OCI-M1 (cell line): ENCODE results near the gene CECR2.

Experiments used
- DNase-seq: peaks from one replicate; lab custom pipeline; 2025; lab: John Stamatoyannopoulos, UW

CECR2 gene

GRCh38 chr22:17569971-17570511, 200.8 kb downstream of the CECR2 start:
- peak; percentile 19 for DNase-seq

DNA sequence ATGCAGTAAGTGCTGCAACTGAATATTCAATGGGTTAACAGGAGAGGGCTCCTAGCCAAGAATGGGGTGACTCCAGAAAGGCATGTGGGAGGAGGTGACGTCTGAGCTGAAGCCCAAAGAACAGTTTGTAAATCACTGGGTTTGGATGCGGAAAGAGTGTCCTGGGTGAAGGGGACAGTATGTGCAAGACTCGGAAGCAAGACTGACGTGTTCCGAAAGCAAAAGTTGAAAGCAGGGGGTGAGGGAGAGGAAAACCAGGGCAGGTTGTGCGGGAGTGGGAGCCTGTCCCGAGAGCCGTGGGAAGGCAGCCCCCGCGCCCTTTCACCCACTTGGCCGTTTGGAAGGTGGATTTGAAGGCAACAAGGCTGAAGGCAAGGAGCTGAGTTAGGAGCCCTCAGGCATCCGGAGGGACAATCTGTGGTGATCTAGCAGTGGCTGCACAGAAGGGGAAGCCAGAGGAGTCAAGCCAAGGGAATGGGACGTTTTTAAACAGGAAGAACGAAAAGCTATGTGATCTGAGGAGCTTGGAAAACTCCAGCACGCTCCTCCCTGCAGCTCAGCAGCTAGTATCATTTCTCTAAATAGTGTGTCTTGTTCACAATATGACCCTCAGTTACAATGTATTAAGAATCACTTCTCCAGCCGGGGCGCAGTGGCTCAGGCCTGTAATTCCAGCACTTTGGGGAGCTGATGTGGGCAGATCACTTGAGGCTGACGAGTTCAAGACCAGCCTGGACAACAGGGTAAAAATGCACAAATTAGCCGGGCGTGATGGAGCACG, 201.8 kb downstream of the CECR2 start:
- DNase-seq: no peak

- DNase-seq: no peak
Measured at GRCh38 chr22:17575151-17575550, 205.9 kb downstream of the CECR2 start.

DNA sequence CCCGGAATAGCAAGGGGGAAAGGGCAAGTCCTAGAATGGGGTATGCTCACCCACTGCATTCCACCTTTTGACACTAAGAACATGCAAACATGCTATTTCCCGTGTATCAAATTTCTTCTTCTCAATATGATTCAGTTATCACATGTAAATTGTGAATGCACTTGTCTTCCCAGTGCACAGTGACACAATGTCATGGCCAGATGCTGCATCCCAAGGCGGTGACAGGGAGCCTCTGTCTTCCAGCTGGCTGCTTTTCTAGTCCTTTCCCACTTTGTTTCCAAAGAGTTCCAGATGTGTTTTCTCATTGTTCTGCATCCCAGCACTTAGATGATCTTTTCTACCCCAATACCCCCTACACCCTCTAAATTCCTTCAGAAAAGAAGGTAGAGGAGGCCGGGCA, 206.4 kb downstream of the CECR2 start:
- DNase-seq: no peak

- DNase-seq: peak; percentile 32
Measured at GRCh38 chr22:17576470-17576869, 207.2 kb downstream of the CECR2 start.

DNA sequence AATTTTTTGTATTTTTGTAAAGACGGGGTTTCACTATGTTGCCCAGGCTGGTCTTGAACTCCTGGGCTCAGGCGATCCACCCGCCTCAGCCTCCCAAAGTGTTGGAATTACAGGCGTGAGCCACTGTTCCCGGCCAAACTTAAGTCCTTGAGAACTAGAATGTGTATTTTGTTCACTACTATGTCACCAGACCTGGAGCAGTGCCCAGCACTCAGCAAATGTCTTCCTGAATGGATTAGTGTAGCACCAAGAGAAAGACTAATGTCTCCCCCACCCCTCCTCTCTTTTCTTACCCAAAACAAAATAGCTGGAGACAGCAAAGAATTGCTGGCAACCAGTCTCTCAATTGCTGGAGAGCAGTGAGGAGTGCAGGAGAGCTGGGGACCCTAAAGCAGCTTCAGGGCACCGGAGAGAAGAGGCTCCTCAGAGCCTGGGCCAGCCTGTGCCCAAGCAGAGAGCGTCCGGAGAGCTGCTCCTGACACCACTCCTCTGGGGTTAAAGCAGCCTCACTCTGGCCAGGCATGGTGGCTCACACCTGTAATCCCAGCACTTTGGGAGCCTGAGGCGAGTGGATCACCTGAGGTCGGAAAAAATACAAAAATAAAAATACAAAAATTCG, 209.0 kb downstream of the CECR2 start:
- DNase-seq: no peak

DNA sequence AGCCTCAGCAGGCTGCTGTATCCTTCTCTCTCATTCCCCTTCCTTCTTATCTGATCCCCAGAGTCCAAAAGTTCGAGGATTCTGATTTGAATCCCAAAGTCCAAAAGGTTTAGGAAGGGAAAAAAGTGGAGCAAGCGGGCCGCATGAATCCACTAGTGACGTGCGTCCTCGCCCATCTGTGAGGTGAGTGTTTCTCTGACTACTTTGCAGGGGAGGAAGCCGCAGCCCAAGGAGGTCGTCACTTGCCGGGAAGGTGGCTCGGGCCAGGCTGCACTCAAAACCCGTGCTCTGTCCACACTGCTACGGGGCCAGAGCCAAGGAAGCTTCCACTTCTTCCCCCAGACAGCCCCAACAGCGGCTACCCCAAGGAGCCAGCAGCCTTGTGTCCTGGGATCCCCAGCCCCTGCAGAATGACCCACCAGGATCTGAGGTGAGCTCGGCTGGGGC, 210.3 kb downstream of the CECR2 start:
- no peak for DNase-seq

- DNase-seq: no peak
Measured at GRCh38 chr22:17580441-17581031, 211.3 kb downstream of the CECR2 start.

- DNase-seq: no peak
Measured at GRCh38 chr22:17581056-17581455, 211.8 kb downstream of the CECR2 start.

DNA sequence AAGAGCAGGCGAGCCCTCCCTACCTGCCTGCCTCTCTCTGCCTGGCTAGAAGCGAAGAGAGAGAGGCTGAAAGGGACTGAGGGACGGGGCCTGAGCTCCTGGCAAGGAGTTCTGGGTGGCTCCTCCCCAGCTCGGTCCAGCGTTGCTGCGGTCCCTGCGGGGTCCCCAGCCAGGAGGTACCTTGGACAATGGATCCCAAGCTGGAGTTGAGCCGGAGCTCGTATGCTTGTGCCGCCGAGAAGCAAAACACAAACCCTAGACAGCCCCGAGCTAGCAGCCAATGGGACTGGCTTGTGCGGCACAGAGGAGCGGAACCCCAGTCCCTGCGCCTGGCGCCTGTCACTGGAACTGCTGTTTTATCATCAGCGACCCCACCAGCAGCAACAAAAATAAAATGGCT, 212.4 kb downstream of the CECR2 start:
- no peak for DNase-seq

DNA sequence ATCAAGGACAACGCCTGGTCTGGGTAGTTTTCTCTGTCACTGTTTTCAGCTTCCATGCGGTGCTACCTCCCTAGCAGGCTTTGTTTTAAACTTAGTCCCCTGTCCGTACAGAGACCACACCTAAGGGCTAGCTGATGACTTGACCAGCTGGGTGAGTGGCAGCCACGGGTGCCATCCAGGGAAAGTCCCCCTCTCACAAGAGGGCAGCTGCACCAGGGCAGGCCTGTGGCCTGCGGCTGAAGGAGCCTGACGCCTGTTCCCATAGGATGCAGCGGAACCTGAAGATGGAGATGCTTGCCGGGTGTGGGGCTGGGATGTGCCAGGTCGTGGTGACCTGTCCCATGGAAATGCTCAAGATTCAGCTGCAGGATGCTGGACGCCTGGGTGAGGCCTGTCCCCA, 213.9 kb downstream of the CECR2 start:
- no peak for DNase-seq

- DNase-seq: no peak
Measured at GRCh38 chr22:17586831-17587440, 217.7 kb downstream of the CECR2 start.

DNA sequence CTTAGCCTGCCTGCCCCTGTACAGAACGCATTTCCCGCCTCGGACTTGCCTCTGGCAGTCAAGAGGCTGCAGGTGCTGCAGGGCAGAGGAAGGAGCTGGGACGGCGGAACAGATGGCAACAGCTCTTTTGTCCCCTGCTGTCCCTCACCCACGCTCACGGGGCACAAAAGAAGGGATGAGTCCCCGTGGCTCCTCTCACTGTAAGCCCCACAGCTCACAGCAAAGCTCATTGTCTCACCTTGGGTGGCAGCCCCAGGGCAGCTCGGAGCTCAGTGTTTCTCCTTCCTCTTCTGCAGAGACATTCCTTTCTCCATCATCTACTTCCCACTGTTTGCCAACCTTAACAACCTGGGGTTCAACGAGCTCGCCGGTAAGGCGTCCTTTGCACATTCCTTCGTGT, 218.4 kb downstream of the CECR2 start:
- DNase-seq: no peak

DNA sequence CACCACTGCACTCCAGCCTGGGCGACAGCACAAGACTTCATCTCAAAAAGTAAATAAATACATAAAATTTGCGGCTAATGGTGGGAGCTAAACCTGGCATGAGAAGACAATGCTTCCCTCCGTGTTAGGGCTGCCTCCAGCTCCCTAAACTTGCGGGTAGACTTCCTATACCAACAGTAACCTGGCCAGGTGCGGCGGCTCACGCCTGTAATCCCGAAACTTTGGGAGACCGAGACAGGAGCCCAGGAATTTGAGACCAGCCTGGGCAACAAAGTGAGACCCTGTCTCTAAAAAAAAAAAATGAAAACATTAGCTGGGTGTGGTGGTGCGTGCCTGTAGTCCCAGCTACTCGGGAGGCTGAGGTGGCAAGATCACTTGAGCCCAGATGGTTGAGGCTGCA, 219.3 kb downstream of the CECR2 start:
- no peak for DNase-seq

GRCh38 chr22:17589810-17590375, 220.6 kb downstream of the CECR2 start:
- DNase-seq: no peak

DNA sequence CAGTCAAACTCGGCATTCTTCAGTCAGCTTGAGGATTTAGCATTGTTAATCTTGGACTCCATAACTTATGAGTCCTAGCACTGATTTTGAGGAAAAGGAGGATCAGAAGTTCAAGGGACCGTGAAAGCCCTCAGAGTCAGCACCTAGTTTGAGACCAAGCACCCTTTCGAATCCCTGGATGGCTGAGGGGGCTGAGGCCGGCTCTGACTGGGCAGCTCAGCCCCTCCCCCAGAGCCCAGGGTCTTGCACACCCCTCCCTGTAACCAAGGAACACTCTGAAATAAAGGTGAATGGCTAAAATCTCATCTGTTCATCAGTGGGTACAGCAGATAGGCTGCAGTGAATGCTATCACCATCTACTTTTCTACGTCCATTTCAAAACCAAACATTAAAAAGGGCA, 221.3 kb downstream of the CECR2 start:
- no peak for DNase-seq

- DNase-seq: no peak
Measured at GRCh38 chr22:17592201-17592600, 222.9 kb downstream of the CECR2 start.

DNA sequence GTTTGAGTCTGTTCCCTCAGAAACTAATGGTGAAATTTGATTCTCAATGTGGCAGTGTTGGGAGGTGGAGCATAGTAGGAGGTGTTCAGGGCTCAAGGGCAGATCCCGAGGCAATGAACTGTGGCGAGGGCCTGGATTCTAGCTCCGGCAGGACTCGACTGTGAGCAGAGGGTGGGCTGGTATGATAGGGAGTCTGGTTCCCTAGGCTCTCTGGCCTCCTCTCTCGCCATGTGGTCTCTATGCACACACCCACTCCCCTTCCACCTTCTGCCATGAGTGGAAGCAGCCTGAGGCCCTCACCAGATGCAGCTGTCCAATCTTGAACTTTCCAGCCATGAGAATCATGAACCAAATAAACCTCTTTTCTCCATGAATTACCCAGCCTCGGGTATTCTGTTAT, 227.0 kb downstream of the CECR2 start:
- DNase-seq: no peak

DNA sequence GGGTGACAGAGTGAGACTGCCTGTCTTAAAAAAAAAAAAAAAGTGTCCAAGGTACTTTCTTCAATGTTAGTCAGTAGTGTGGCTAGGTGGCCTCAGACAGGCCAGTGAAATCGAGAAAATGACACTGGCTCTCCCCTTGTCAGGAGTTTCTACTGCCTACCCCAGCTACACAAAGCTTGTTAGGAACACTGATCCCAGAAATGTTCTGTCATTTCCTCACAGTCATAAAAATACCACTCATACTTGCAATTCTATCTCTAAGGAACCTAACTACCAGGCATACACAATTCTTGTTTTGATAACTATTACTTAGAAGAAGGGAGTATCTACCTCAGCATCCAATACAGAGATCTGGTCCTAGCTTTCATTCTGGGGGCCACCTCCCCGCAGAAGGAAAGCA, 228.0 kb downstream of the CECR2 start:
- no peak for DNase-seq

GRCh38 chr22:17598318-17598717, 229.1 kb downstream of the CECR2 start:
- no peak for DNase-seq

GRCh38 chr22:17601031-17601430, 231.8 kb downstream of the CECR2 start:
- DNase-seq: no peak

DNA sequence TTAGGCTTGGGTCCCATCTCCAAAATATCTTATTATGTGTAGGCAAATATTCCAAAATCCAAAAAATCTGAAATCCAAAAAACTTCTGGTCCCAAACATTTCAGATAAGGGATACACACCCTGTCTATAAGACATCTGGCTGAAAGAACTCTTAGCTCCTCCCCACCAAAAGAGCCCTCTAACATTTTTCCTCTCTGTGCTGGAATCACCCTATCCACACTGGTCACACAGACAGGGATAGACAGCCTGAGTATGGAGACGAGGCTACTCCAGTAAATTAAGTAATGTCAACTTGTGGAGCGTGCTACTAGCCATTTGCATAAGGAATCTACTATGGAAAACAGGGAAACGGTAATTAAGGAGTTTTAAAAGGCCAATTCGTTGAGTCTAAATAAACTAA, 234.4 kb downstream of the CECR2 start:
- DNase-seq: no peak
